Activated effector memory CD4-positive, alpha-beta T cell treated with Interleukin-2 at 50 U/mL for 16 hours (primary cell): Measurements from ENCODE around the gene MMP28.

Source experiments
- DNase-seq: peaks from one replicate; pipeline ENCODE4 v3.0.0-alpha.2; 2020

Gene MMP28

GRCh38 chr17:35740997-35741931 is 54.2 kb downstream of the MMP28 start:
- DNase-seq, result no peak

GRCh38 chr17:35740216-35740615 is 55.2 kb downstream of the MMP28 start:
- DNase-seq, result no peak

GRCh38 chr17:35738519-35739133 is 56.8 kb downstream of the MMP28 start:
- no peak for DNase-seq

- no peak for DNase-seq
Measured at GRCh38 chr17:35736236-35736635, 59.2 kb downstream of the MMP28 start.

GRCh38 chr17:35735036-35735805 is 60.2 kb downstream of the MMP28 start:
- DNase-seq, result no peak

GRCh38 chr17:35734396-35734795 is 61.0 kb downstream of the MMP28 start:
- no peak for DNase-seq

- no peak for DNase-seq
Measured at GRCh38 chr17:35733366-35733765, 62.1 kb downstream of the MMP28 start.

- no peak for DNase-seq
Measured at GRCh38 chr17:35732806-35733136, 62.7 kb downstream of the MMP28 start.

GRCh38 chr17:35731917-35732805 is 63.3 kb downstream of the MMP28 start:
- no peak for DNase-seq

GRCh38 chr17:35731239-35731916 is 64.1 kb downstream of the MMP28 start, which contains the start of gene RASL10B:
Gene RASL10B (plus strand): TSS chr17:35731639. CDS start chr17:35735185, 3,546 bp downstream.
- DNase-seq, result peak; percentile 15

GRCh38 chr17:35730400-35731005 is 64.9 kb downstream of the MMP28 start:
- no peak for DNase-seq

- DNase-seq, result no peak
Measured at GRCh38 chr17:35729405-35729833, 66.0 kb downstream of the MMP28 start.

GRCh38 chr17:35728551-35728950 is 66.9 kb downstream of the MMP28 start:
- DNase-seq, result no peak

GRCh38 chr17:35727635-35728034 is 67.8 kb downstream of the MMP28 start:
- DNase-seq, result no peak

- DNase-seq, result no peak
Measured at GRCh38 chr17:35726953-35727460, 68.4 kb downstream of the MMP28 start.

GRCh38 chr17:35726127-35726952 is 69.1 kb downstream of the MMP28 start:
- no peak for DNase-seq

GRCh38 chr17:35725802-35726126 is 69.7 kb downstream of the MMP28 start:
- no peak for DNase-seq

- no peak for DNase-seq
Measured at GRCh38 chr17:35725058-35725457, 70.4 kb downstream of the MMP28 start.

- no peak for DNase-seq
Measured at GRCh38 chr17:35723735-35724134, 71.7 kb downstream of the MMP28 start.

- no peak for DNase-seq
Measured at GRCh38 chr17:35717475-35717874, 78.0 kb downstream of the MMP28 start.
